GM06990 (cell line): ENCODE data around the gene INSR.

ENCODE experiments used
- DNase-seq: peaks from one replicate; pipeline ENCODE4 v3.0.0-alpha.2; 2011; ENCODE audit not compliant: insufficient read length; ENCODE audit errors: extremely low read depth
- H3K27me3 ChIP-seq: replicated peaks from 2 replicates; pipeline ENCODE4 v1.6.0; 2011; ENCODE audit warnings: low read length; ENCODE audit not compliant: control insufficient read depth, insufficient read depth
- H3K36me3 ChIP-seq: 2 replicates; pipeline ENCODE4 v1.5.1; 2011; ENCODE audit warnings: low read length; ENCODE audit not compliant: control insufficient read depth, insufficient read depth
- H3K4me3 ChIP-seq: replicated peaks from 2 replicates; pipeline ENCODE4 v1.5.1; 2011; ENCODE audit warnings: low read depth, mild to moderate bottlenecking, control low read depth, low read length
- CTCF ChIP-seq: IDR thresholded peaks from 2 replicates; pipeline ENCODE4 v1.5.1; 2011; ENCODE audit warnings: low read length, control low read depth, mild to moderate bottlenecking, inconsistent platforms; ENCODE audit not compliant: insufficient read depth, poor library complexity, severe bottlenecking

The INSR gene

GRCh38 chr19:7246601-7247000, 47.6 kb downstream of the INSR start:
- TF ChIP-seq CTCF: no peak
- H3K27me3 ChIP-seq: no peaks in the 10 kb centered on the region
- no peak overlapping the region for H3K4me3 ChIP-seq
- no peaks in the 10 kb centered on the region for H3K36me3 ChIP-seq
- DNase-seq: no peak

- peak; percentile 67 for DNase-seq
- H3K36me3 ChIP-seq: no peaks in the 10 kb centered on the region
- no peaks in the 10 kb centered on the region for H3K27me3 ChIP-seq
- peak overlapping the region; percentile 48 for H3K4me3 ChIP-seq
- TF ChIP-seq CTCF: no peak
Measured at GRCh38 chr19:7242601-7243258, 51.5 kb downstream of the INSR start.

GRCh38 chr19:7238051-7238450, 56.2 kb downstream of the INSR start:
- no peak for DNase-seq
- no peak for TF ChIP-seq CTCF
- Histone ChIP-seq H3K27me3 (no peaks in the 10 kb centered on the region), H3K36me3 (no peaks in the 10 kb centered on the region), H3K4me3 (no peak overlapping the region)

GRCh38 chr19:7236153-7236552, 58.1 kb downstream of the INSR start:
- Histone ChIP-seq H3K27me3 (no peaks in the 10 kb centered on the region), H3K4me3 (no peak overlapping the region), H3K36me3 (no peaks in the 10 kb centered on the region)
- no peak for TF ChIP-seq CTCF
- DNase-seq: no peak

GRCh38 chr19:7230826-7231225, 63.4 kb downstream of the INSR start:
- DNase-seq: no peak
- Histone ChIP-seq H3K4me3 (no peak overlapping the region), H3K27me3 (no peaks in the 10 kb centered on the region), H3K36me3 (no peaks in the 10 kb centered on the region)
- TF ChIP-seq CTCF: no peak

GRCh38 chr19:7229735-7230134, 64.5 kb downstream of the INSR start:
- no peaks in the 10 kb centered on the region for H3K36me3 ChIP-seq

More at GRCh38 chr19:7229735-7230134, 64.5 kb downstream of the INSR start:
- H3K27me3 ChIP-seq: no peaks in the 10 kb centered on the region
- no peak for DNase-seq
- TF ChIP-seq CTCF: no peak
- H3K4me3 ChIP-seq: no peak overlapping the region
